ENCODE data around the gene IGFBP4. TPM values are rescaled to one million over a fixed set of nuclear protein-coding genes. Genes with fewer than 3 reads are reported as not detected.

The IGFBP4 gene
- polyA plus RNA-seq, 1 of the 3 experiments (the other 2 are of a cell fraction), result 128 TPM

DNA sequence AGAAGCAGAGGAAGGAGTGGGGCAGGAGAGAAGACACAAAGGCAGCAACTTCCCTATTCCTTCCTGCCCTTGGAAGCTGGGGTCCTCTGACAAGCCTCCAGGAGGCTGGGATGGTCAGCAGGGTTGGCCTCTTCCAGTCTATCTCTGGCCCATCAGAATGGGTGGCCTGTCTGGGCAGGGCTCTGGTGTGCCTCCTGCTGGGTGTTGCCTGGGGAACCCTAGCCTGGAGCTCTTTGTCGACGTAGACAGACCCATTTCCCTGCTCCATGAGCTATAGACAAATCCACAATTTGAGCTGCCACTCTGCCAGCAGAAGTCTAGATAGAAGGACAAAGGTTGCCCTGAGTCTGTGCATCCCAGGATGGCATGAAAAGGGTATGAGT lies 11.4 kb downstream of the IGFBP4 start (continued):
- TF ChIP-seq, protein P1, sequence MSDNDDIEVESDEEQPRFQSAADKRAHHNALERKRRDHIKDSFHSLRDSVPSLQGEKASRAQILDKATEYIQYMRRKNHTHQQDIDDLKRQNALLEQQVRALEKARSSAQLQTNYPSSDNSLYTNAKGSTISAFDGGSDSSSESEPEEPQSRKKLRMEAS (IDR thresholded peaks at IDR 0.05; ENCODE audit: low read depth), result no peak

DNA sequence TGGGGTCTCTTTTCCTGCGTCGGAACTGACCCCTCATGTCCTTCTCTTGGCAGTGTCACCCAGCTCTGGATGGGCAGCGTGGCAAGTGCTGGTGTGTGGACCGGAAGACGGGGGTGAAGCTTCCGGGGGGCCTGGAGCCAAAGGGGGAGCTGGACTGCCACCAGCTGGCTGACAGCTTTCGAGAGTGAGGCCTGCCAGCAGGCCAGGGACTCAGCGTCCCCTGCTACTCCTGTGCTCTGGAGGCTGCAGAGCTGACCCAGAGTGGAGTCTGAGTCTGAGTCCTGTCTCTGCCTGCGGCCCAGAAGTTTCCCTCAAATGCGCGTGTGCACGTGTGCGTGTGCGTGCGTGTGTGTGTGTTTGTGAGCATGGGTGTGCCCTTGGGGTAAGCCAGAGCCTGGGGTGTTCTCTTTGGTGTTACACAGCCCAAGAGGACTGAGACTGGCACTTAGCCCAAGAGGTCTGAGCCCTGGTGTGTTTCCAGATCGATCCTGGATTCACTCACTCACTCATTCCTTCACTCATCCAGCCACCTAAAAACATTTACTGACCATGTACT lies 13.2 kb downstream of the IGFBP4 start:
- 92% methylated on average over 10 of the region's 16 CpGs for WGBS (ENCODE audit: low lambda C conversion rate)
- ChIA-PET CTCF (interaction anchor here (1.0 to 16.9 kb wide), 6 partner anchors 12 to 103 kb away, joined by 3 to 265 read pairs (median 16); partner anchors contain the start of gene IGFBP4), POLR2A (interaction anchor here (0.6 kb wide), 1 partner anchor 19 kb away, joined by 3 read pairs; no protein-coding TSS in a partner anchor)
- Histone ChIP-seq H3K36me3 (replicated peaks in 1 of 2; ENCODE audit: control insufficient read depth in 1 of 2, insufficient read depth in 2 of 2, low read length in 1 of 2) (peaks cover 11 to 30% of the 10 kb centered on the region in 2 experiments), H3K27me3 (ENCODE audit: insufficient read depth) (no peaks in the 10 kb centered on the region), H3K9ac (no peak overlapping the region), H3K27ac (ENCODE audit: low read depth in 2 of 2, low read length in 1 of 2) (0 out of 4 replicates have a peak overlapping the region, but pooled peaks of 1 of the 2 experiments have one; percentile 92), H3K9me2 (no peaks in the 10 kb centered on the region), H2AFZ (ENCODE audit: low read depth) (no peak overlapping the region), H3F3A (replicated peaks; ENCODE audit: insufficient read depth) (peaks cover 17% of the 10 kb centered on the region), H3K79me2 (ENCODE audit: insufficient read depth) (no peaks in the 10 kb centered on the region), H3K4me1 (ENCODE audit: control insufficient read depth in 1 of 2, insufficient read depth in 2 of 2, low read depth in 1 of 2, low read length in 1 of 2) (peaks cover 43 to 84% of the 10 kb centered on the region in 2 experiments), H3K4me3 (ENCODE audit: low read depth in 2 of 2, low read length in 1 of 2) (no peak overlapping the region), H3K9me3 (no peaks in the 10 kb centered on the region), H4K20me1 (ENCODE audit: insufficient read depth) (no peaks in the 10 kb centered on the region), H3K4me2 (no peak overlapping the region)
- TF ChIP-seq, protein P2, sequence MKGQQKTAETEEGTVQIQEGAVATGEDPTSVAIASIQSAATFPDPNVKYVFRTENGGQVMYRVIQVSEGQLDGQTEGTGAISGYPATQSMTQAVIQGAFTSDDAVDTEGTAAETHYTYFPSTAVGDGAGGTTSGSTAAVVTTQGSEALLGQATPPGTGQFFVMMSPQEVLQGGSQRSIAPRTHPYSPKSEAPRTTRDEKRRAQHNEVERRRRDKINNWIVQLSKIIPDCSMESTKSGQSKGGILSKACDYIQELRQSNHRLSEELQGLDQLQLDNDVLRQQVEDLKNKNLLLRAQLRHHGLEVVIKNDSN (IDR thresholded peaks at IDR 0.05; ENCODE audit: borderline replicate concordance, low read depth), result no peak
- TF ChIP-seq FOXJ3 (CRISPR knock-in tag; IDR thresholded peaks at IDR 0.05) (no peak), FOXM1 (IDR thresholded peaks at IDR 0.05; ENCODE audit: low read depth) (no peak)
- TF ChIP-seq, protein P3, sequence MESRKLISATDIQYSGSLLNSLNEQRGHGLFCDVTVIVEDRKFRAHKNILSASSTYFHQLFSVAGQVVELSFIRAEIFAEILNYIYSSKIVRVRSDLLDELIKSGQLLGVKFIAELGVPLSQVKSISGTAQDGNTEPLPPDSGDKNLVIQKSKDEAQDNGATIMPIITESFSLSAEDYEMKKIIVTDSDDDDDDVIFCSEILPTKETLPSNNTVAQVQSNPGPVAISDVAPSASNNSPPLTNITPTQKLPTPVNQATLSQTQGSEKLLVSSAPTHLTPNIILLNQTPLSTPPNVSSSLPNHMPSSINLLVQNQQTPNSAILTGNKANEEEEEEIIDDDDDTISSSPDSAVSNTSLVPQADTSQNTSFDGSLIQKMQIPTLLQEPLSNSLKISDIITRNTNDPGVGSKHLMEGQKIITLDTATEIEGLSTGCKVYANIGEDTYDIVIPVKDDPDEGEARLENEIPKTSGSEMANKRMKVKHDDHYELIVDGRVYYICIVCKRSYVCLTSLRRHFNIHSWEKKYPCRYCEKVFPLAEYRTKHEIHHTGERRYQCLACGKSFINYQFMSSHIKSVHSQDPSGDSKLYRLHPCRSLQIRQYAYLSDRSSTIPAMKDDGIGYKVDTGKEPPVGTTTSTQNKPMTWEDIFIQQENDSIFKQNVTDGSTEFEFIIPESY (IDR thresholded peaks at IDR 0.05; ENCODE audit: borderline replicate concordance, low read depth), result no peak
- DNase-seq, result no peak

DNA sequence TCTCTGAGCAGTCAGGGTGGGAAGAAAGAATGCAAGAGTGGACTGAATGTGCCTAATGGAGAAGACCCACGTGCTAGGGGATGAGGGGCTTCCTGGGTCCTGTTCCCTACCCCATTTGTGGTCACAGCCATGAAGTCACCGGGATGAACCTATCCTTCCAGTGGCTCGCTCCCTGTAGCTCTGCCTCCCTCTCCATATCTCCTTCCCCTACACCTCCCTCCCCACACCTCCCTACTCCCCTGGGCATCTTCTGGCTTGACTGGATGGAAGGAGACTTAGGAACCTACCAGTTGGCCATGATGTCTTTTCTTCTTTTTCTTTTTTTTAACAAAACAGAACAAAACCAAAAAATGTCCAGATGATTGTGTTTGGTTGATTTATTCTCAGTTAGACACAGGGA lies 14.1 kb downstream of the IGFBP4 start:
- CTCF ChIA-PET, result interaction anchor here (1.2 to 16.9 kb wide), 7 partner anchors 13 to 102 kb away, joined by 3 to 265 read pairs (median 6); partner anchors contain the start of genes IGFBP4 and TOP2A
- no peak for DNase-seq
- peak overlapping the region; percentile 68 to 92 for H3K27ac ChIP-seq (ENCODE audit: low read depth in 2 of 2, low read length in 1 of 2)
- H3K79me2 ChIP-seq (ENCODE audit: insufficient read depth), result no peaks in the 10 kb centered on the region
- H3K36me3 ChIP-seq (replicated peaks in 1 of 2; ENCODE audit: control insufficient read depth in 1 of 2, insufficient read depth in 2 of 2, low read length in 1 of 2), result peaks cover 11 to 30% of the 10 kb centered on the region in 2 experiments
- H4K20me1 ChIP-seq (ENCODE audit: insufficient read depth), result no peaks in the 10 kb centered on the region
- H3K9me3 ChIP-seq, result no peaks in the 10 kb centered on the region
- H2AFZ ChIP-seq (ENCODE audit: low read depth), result no peak overlapping the region
- H3K27me3 ChIP-seq (ENCODE audit: insufficient read depth), result no peaks in the 10 kb centered on the region
- no peak overlapping the region for H3K4me3 ChIP-seq (ENCODE audit: low read depth in 2 of 2, low read length in 1 of 2)
- H3F3A ChIP-seq (replicated peaks; ENCODE audit: insufficient read depth), result peaks cover 11% of the 10 kb centered on the region
- POLR2A ChIA-PET, result interaction anchor here (0.5 kb wide), 1 partner anchor 62 kb away, joined by 4 read pairs; no protein-coding TSS in a partner anchor
- TF ChIP-seq, protein P2 (IDR thresholded peaks at IDR 0.05; ENCODE audit: borderline replicate concordance, low read depth), result no peak
- TF ChIP-seq MEF2A (IDR thresholded peaks at IDR 0.05; ENCODE audit: borderline replicate concordance, low read depth) (no peak), RXRA (IDR thresholded peaks at IDR 0.05; ENCODE audit: borderline replicate concordance, low read depth) (no peak), TAF1 (IDR thresholded peaks at IDR 0.05; ENCODE audit: borderline replicate concordance, low read depth, low read length) (no peak), MXI1 (IDR thresholded peaks at IDR 0.05; ENCODE audit: low read depth, low read length) (no peak), RCOR1 (IDR thresholded peaks at IDR 0.05; ENCODE audit: low read length) (no peak), ELF1 (IDR thresholded peaks at IDR 0.05) (no peak), CHD2 (IDR thresholded peaks at IDR 0.05; ENCODE audit: low read length, partially characterized antibody) (no peak), SMC3 (IDR thresholded peaks at IDR 0.05; ENCODE audit: low read depth, low read length) (no peak)
- TF ChIP-seq, protein P3 (IDR thresholded peaks at IDR 0.05; ENCODE audit: borderline replicate concordance, low read depth), result no peak
- H3K9me2 ChIP-seq, result no peaks in the 10 kb centered on the region
- H3K9ac ChIP-seq, result peak overlapping the region; percentile 11; the same call in 1 of the 2 replicates
- H3K4me1 ChIP-seq (ENCODE audit: control insufficient read depth in 1 of 2, insufficient read depth in 2 of 2, low read depth in 1 of 2, low read length in 1 of 2), result peaks cover 41 to 84% of the 10 kb centered on the region in 2 experiments
- WGBS (ENCODE audit: low lambda C conversion rate), result 88% methylated on average over 3 of the region's 3 CpGs
- H3K4me2 ChIP-seq, result peak overlapping the region; percentile 74
